NCI-H146 treated with DMSO at 0.1 percent for 48 hours (cell line): Measurements from ENCODE around the gene FUT7.

Experiments
- DNase-seq: peaks from one replicate; lab custom pipeline; 2025; ENCODE audit not compliant: unreplicated experiment; lab: John Stamatoyannopoulos, UW

FUT7 gene

GRCh38 chr9:137050570-137050969 lies 18.7 kb upstream of the FUT7 start:
- no peak for DNase-seq

DNA sequence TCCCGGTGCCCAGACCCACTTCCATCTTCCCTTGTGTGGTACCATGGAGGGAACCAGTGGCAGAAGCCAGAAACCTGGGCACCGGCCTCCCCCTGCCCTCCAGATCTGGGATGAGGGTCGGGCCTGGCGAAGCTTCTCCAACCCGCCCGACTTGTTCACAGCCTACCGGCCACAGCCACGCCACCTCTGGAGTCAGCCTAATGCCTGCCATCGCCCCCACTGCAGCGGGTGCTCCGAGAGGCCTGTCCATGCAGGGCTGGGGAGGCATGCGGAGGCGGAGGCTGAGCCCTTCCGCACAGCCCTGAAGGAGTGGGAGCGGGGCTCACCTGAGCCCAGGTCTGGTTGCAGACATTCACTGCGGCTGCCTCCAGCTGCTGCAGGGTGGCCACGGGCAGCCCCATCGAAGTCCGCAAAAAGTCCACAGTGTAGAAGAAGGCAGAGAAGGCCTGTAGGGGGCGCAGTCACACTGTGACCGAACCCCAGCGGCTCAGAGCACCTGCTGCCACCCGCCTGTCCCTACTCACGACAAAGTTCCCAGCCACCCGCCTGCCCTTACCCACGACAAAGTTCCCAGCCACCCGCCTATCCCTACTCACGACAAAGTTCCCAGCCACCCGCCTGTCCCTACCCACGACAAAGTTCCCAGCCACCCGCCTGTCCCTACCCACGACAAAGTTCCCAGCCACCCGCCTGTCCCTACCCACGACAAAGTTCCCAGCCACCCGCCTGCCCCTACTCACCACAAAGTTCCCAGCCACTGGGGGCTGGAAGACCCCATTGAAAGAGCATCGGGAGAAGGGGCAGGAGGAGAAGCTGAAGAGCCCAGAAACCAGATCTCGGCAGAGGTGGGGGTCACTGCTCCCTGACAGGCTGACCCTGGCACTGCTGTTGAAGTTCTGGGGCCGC lies 17.9 kb upstream of the FUT7 start:
- DNase-seq = no peak

GRCh38 chr9:137048655-137049543 lies 17.0 kb upstream of the FUT7 start:
- no peak for DNase-seq

- DNase-seq = peak; percentile 65
Observed at GRCh38 chr9:137046088-137046787, 14.3 kb upstream of the FUT7 start, which contains the start of gene NPDC1. NPDC1 (minus strand) TSS chr9:137046177; CDS start chr9:137045989, 188 bp downstream.

DNA sequence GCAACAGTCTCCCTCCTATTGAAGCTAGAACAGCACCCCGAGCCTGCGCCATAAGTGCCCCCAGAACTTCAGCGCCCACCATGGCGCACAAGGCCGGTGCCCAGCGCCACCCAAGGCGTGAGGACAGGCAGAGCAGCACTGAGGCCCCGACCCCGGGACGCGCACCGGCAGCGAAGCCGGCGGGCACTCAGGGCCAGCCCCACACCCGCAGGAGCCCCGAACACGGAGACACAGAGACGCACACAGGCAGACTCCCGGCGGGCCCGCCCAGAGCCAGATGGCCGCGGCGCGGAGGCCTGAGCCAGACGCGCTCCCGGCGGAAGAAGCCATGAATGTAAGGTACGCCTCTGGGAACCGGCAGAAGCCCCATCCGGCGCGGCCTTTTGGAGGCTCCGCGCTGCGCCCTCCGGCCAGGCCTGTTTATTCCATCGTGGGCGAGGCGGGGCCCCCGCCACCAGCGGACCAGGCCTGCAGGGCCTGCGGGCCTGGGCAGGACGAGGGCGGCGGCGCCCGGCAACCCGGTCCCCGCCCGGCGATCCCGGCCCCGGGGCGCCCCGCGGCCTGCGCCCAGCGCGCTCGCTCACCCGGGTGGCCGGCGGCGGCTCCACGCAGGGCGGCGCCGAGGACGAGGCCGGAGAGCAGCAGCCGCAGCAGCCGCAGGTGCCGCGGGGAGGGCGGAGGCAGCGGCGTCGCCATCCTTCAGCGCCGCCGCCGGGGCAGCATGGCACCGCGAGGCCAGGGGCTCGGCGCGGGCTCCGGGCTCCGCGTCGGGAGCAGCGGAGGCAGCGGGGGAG lies 13.6 kb upstream of the FUT7 start:
- no peak for DNase-seq

- DNase-seq = no peak
Observed at GRCh38 chr9:137044502-137045177, 12.8 kb upstream of the FUT7 start.

DNA sequence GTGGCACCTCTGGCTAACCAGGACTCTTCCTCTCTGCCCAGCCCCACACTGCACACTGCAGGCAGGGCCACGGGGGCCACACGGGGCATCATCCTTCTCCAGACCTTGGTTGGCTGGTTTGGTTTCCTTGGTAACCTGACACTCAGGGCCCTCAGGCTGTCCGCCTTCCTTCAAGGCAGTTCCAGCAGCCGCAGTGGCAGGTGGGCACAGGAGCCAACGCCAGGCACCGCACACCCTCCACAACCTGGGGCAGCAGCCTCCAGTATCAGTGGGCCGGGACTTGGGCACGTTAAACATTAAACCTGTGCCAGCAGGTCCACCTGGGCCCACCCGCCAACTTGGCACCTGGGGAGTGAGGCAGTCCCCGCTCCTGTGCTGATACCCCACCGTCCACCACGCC lies 12.1 kb upstream of the FUT7 start:
- no peak for DNase-seq

- DNase-seq = no peak
Observed at GRCh38 chr9:137042751-137043727, 11.2 kb upstream of the FUT7 start.

DNA sequence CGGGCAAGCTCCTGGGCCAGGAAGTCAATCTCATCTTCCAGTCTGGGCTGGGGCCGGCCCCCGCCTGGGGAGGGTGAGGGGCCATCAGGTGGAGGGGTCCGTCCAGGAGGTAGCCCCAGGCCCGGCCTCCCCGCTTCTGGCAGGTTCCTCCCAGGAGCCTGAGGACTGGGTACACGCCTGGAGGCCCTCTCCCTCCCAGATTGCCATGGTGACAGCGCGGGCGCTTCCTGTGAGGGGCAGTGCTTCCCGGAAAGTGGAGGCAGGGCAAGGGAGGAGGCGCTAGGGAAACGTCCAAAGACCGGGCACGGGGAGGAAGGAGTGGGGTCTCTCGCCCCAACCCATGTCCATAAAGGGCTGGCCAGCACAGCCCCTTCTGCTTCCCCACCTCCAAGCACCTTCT lies 9.2 kb upstream of the FUT7 start:
- DNase-seq = no peak

- no peak for DNase-seq
Observed at GRCh38 chr9:137040568-137040967, 8.7 kb upstream of the FUT7 start.

GRCh38 chr9:137039611-137040366 lies 7.9 kb upstream of the FUT7 start:
- no peak for DNase-seq

DNA sequence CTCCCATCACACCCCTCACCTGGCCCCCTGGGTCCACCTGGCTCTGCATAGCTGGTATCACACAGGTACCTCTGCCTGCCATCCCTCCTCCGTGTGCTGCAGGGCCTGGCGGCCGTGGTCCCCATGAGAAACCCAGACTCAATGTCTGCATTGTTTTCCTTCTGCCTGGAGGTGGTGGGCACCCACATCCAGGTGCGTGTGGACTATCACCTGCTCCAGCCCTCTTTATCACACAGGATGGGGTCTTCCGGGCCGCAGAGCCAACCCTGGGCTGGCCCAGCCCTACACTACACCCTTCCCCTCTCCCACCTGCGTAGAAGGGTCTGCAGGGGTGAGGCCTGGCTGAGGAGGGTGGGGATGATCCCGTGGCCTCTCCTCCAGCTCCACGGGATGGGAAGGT lies 7.0 kb upstream of the FUT7 start:
- no peak for DNase-seq

DNA sequence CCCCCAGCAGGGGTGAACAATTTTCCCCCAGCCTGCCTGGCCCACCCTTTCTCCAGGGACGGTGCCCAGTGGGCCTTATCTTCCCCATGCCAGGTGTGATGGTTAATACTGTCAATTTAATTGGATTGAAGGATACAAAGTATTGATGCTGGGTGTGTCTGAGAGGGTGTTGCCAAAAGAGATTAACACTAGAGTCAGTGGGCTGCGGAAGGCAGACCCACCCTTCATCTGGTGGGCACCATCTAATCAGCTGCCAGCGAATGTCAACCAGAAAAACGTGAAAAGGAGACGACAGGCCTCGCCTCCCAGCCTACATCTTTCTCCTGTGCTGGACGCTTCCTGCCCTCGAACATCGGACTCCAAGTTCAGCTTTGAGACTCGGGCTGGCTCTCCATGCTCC lies 5.6 kb upstream of the FUT7 start:
- no peak for DNase-seq

DNA sequence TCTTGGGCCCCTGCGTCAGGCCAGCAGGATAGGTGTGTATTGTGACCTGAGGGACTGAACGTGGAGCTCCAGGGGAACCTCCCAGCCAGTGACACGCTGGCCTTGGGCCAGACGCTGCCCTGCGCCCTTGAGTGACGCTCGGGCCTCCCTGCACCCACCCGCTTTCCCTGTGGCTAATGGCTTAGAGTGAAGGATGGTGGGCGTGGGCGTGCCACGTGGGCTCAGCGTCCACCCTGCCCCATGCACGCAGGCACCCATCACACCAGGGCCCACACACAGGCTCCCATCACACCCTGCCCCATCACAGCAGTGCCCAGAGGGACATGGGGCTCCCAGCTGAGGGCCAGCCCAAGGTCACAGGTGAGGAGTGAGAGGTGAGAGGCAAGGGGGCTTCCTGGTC lies 5.1 kb upstream of the FUT7 start:
- no peak for DNase-seq

- DNase-seq = no peak
Observed at GRCh38 chr9:137035937-137036336, 4.0 kb upstream of the FUT7 start.

- no peak for DNase-seq
Observed at GRCh38 chr9:137035507-137035834, 3.6 kb upstream of the FUT7 start.

DNA sequence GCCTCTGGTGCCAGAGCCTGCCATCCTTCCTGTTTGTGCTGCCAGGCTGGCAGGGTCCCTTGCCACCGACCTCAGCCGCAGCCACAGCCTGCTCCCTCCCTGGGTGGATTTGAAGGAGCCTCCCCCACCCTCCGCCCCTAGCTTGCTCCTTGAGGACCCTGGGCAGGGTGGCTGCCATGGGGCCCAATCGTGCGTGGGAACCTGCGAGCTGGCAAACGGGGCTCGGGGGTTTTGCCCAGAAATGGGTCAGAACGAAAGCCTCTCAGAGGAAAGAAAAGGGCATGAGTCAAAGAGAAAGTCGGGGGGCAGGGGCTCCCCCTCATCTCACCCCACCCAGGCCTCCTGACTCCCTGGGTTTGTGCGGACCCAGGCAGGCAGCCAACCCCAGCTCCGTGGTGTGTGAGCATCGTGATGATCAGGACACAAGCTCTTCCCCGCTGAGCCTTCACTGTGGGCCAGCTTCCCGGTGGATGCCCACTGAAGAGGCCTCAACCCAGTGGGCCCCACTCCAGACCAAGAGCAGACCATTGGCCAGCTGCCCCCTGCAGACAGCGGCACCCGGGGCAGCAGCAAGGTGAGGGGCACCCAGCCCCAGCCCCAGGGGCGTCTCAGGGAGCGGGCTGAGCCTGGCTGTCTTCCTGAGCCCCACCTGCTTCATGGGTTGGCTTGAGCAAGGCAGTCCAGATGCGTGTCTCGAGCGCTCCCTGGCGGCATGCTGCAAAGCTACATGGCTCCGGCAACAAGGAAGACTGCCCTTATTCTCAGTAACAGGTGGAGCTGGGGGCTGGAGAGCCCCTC lies 3.0 kb upstream of the FUT7 start:
- peak; percentile 51 for DNase-seq
